ENCODE data around the gene SCYL1.
"Not testable (repeated sequence)": the region's sequence is repeated elsewhere in the genome, so short reads cannot be mapped to it uniquely, and the experiment has no call there.

SCYL1 gene

DNA sequence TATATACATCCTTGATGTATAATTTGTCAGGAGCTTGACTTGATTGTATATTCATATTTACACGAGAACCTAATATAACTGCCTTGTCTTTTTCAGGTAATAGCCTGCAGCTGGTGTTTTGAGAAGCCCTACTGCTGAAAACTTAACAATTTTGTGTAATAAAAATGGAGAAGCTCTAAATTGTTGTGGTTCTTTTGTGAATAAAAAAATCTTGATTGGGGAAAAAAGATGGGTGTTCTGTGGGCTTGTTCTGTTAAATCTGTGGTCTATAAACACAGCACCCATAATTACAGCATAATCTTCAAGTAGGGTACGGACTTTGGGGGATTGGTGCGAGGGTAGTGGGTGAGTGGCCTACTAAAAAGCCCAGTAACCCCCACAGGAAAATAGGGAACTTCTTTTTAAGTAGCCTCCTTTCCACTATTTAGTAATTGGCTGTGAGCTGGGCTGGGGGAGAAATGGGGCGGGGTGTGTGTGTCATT is 18.6 kb upstream of the SCYL1 start:
- no peak for DNase-seq (ENCODE audit: low read depth)

DNA sequence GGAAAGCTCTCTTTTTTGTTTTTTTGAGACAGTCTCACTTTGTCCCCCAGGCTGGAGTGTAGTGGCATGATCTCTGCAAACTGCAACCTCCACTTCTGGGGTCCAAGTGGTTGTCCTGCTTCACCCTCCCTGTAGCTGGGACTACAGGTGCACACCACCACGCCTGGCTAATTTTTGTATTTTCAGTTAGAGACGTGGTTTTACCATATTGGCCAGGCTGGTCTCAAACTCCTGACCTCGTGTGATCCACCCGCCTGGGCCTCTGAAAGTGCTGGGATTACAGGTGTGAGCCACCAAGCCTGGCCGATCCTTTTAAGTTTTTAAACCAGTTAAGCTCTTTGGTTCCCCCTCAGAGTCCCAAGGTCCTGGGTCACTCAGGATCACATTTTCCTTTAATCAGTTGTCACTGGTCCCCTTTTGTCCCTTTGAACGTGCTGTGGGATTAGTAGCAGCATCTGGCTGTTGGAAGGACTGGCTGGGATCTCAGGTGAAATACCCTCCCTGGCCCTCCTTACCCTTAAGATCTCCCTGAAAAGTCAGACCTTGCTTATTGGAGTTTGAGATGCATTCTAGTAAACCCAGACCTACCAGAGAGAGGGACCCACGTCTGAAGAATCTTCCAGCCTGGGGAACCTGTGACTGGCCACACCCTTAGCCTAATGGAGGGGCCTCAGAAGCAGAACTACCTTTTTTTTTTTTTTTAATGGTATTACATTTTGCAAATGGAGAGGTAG is 17.9 kb upstream of the SCYL1 start:
- no peak for DNase-seq (ENCODE audit: low read depth)

DNA sequence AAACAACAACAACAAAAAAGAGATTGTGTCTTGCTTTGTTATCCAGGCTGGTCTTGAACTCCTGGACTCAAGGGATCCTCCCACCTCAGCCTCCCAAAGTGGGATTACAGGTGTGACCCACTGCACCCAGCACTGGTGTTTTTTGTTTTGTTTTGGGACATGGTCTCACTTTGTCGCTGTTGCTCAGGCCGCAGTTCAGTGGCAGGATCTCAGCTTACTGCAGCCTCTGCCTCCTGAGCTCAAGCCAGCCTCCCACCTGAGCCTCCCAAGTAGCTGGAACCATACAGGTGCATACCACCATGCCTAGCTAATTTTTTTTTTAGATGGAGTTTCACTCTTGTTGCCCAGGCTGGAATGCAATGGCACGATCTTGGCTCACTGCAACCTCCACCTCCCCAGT is 12.6 kb upstream of the SCYL1 start:
- not testable (repeated sequence) for DNase-seq (ENCODE audit: low read depth)

DNA sequence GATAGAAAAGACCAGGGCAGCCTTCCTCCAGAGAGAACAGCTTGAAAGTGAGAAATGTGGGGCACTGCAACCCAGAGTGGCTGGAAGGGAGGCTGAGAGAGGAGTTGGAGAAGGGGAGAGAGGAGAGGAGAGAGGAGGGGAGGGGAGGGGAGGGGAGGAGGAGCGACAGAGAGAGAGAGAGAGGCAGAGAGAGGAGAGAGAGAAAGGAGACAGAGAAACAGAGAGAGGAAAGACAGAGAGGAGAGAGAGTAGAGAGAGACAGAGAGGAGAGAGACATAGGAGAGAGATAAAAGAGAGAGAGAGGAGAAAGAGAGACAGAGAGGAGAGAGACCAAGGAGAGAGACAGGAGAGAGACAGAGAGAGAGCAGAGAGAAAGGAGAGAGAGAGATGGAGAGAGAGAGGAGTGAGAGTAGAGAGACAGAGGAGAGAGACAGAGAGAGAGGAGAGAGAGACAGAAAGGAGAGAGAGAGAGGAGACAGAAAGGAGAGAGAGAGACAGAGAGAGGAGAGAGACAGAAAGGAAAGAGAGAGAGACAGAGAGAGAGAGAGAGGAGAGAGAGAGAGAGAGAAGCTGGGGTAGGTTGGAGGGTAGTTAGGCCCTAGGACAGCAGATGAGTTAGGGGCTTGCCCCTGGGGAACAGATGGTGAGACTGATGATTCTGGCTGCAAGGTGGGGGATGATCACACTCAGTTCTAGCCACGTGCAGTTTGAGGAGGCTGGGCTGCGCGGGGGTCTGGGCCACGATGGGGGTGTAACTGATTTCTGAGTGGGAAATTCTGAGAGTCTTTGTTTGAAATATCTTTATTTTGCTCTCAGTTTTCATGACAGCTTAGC is 8.5 kb upstream of the SCYL1 start:
- no peak for DNase-seq (ENCODE audit: low read depth)

DNA sequence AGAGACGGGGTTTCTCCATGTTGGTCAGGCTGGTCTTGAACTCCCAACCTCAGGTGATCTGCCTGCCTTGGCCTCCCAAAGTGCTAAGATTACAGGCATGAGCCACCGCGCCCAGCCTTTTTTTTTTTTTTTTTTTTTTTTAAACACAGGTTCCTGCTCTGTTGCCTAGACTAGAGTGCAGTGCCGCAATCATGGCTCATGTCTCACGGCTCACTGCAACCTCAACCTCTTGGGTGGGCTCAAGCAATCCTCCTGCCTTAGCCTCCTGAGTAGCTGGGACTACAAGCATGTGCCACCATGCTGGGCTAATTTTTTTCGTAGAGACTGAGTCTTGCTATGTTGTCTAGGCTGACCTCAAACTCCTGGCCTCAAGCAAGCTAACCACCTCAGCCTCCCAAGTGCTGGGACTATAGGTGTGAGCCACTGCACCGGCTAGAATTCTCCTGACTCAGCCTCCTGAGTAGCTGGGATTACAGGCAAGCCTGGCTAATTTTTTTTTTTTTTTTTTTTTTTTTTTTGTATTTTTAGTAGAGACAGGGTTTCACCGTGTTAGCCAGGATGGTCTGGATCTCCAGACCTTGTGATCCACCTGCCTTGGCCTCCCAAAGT is 5.8 kb upstream of the SCYL1 start:
- not testable (repeated sequence) for DNase-seq (ENCODE audit: low read depth)

DNA sequence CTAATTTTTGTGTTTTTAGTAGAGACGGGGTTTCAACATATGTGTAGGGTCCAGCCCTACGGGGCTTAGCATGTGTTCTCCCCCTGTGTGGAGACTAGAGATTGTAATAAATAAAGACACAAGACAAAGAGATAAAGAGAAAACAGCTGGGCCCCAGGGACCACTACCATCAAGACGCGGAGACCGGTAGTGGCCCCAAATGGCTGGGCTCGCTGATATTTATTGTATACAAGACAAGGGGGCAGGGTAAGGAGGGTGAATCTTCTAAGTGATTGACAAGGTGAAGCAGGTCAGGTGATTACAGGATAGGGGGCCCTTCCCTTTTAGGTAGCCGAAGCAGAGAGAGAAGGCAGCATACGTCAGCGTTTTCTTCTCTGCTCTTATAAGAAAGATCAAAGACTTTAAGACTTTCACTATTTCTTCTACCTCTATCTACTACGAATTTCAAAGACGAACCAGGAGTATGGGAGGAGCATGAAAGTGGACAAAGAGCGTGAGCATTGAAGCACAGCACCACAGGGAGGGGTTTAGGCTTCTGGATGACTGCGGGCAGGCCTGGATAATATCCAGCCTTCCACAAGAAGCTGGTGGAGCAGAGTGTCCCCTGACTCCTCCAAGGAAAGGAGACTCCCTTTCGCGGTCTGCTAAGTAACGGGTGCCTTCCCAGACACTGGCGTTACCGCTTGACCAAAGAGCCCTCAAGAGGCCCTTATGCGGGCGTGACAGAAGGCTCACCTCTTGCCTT is 2.9 kb upstream of the SCYL1 start:
- DNase-seq (ENCODE audit: low read depth) = not testable (repeated sequence)

DNA sequence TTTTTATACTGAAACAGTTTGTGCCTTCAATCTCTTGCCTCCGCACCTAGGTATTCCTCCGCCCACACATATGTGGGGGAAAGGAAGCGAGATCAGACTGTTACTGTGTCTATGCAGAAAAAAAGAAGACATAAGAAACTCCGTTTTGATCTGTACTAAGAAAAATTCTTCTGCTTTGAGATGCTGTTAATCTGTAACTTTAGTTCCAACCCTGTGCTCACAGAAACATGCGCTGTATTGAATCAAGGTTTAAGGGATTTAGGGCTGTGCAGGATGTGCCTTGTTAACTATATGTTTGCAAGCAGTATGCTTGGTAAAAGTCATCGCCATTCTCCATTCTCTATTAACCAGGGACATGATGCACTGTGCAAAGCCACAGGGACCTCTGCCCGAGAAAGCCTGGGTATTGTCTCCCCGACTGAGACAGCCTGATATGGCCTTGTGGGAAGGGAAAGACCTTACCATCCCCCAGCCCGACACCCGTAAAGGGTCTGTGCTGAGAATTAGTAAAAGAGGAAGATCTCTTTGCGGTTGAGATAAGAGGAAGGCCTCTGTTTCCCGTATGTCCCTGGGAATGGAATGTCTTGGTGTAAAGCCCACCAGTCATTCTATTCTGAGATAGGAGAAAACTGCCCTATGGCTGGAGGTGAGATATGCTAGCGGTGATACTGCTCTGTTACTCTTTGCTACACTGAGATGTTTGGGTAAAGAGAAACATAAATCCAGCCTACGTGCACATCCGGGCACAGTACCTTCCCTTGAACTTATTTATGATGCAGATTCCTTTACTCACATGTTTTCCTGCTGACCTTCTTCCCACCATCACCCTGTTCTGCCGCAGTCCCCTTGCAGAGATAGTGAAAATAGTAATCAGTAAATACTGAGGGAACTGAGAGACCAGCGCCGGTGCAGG is 1.9 kb upstream of the SCYL1 start:
- DNase-seq (ENCODE audit: low read depth) = not testable (repeated sequence)

DNA sequence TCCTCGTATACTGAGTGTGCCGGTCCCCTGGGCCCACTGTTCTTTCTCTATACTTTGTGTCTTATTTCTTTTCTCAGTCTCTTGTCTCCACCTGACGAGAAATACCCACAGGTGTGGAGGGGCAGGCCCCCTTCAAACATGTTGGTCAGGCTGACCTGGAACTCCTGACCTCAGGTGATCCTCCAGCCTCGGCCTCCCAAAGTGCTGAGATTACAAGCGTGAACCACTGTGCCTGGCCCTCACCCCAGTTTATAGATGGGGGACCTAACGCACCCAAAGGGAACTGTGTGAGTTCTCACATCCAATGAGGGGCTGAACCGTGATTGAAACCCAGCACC is 1.3 kb upstream of the SCYL1 start:
- DNase-seq (ENCODE audit: low read depth) = not testable (repeated sequence)

DNA sequence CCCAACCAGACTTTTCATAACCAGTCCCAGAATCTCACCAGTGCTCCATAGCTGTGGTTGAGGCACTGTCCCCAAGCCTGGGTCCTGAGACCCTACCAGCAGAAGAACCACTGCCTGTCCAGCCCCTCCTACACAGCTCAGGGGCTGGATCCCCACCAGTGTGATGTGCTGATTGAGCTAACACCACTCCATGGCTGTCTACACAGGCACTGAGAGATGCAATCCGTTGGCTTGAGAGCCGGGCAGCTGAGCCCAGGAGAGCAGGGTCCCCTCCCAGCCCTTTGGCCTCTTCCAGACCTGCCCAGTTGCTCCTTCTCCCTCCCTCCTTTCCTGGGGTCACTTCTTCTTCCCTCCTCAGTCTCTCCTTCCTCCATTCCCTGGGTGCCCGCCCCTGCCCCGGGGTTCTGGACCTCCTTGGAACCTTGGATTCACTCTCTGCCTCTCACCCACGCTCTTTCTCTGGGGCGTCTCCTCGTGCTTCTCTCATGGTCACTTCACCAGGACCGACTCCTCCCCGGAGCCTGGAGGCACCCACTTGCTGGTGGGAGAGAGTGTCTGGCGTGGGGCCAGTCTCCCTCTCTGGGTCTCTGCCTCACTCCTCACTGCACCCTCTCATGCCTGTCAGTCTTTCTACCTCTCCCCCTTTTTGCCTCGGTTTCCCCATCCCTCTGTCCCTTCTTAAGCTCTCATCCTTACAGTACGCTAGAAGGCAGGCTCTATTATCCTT is 706 bp upstream of the SCYL1 start:
- DNase-seq (ENCODE audit: low read depth) = no peak

DNA sequence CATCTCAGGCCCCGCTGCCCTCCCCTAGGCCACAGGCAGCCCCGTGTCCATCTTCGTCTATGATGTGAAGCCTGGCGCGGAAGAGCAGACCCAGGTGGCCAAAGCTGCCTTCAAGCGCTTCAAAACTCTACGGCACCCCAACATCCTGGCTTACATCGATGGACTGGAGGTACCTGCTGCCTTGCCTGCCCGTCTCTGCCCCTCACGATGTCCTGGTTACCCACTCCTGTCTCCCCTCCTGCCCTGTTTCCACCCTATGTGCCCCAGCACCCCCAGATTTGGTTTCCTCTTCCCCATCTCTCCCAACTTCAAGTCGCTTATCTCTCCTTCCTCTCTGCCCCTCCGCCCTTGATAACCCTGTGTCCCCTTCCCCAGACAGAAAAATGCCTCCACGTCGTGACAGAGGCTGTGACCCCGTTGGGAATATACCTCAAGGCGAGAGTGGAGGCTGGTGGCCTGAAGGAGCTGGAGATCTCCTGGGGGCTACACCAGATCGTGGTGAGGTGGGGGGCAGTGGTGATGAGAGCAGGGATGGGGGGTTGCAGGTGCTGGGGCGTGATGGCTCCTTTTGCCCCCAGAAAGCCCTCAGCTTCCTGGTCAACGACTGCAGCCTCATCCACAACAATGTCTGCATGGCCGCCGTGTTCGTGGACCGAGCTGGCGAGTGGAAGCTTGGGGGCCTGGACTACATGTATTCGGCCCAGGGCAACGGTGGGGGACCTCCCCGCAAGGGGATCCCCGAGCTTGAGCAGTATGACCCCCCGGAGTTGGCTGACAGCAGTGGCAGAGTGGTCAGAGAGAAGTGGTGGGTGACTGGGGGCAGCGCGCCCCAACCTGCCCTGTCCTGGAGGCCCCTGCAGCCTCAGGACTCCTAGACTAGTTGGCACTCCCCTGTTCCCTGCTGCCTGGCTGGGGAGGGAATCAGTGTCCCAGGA is 930 bp downstream of the SCYL1 start:
- no peak for DNase-seq (ENCODE audit: low read depth)

DNA sequence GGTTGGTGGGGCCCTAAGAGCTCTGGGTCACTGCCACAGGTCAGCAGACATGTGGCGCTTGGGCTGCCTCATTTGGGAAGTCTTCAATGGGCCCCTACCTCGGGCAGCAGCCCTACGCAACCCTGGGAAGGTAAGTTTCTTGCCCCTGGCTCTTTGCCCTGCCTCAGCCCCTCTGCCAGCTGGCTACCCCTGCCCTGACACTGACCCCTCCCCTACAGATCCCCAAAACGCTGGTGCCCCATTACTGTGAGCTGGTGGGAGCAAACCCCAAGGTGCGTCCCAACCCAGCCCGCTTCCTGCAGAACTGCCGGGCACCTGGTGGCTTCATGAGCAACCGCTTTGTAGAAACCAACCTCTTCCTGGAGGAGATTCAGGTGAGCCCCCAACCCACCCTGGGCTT is 1.9 kb downstream of the SCYL1 start:
- no peak for DNase-seq (ENCODE audit: low read depth)

DNA sequence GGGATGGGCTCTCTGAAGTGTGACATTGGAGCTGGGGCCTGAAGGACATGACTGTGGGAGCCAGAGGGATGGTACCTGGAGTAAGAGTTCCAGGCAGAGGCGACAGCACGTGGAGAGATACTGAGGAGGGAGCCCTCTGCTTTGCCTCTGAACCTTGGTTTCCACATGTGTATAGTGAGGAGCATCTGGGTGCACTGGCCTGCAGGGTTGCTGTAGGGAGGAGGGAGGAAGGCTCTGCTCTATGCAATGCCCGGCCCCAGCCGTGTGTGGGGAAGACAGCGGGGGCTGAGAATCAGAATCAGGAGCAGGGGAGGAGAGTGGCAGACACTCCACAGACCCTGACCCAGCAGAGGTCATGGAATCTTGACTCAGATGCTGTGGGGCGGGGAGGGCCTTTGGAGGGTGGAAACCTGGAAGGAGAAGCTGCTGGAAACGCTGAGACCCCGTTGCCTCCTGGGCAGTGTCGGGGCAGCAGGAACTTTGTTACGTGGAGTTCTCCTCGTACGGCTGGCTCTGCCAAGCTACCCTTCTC is 4.0 kb downstream of the SCYL1 start:
- no peak for DNase-seq (ENCODE audit: low read depth)

DNA sequence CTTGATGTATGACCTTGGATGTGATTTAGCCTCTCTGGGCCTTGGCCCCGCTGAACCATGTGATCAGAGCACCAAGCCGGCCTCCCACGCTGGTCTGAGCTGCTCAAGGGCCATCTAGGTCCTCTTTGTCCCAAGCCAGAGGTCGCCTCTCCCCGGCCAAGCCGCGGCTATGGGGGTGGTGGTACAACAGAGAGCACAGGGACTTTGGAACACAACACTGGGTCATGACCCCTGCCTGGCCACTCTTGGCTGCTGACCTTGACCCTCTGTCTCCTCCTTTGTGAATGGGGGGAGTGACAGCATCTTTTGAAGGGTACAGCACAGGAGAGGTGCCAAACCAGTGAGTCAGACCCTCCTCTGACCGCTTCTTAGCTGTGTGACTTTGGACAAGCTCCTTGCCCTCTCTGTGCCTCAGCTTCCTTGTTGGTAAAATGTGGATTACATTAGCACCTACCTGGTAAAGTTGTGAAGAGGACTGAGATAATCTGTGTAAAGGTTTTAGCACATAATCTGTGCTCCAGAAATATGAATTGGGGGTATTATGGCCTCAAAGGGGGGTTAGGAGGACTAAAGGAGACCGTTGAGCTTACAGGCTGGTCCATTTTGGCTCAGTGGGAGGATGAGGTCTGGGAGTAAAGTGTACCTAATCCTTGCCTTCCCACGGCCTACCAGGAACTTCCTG is 4.7 kb downstream of the SCYL1 start:
- no peak for DNase-seq (ENCODE audit: low read depth)

DNA sequence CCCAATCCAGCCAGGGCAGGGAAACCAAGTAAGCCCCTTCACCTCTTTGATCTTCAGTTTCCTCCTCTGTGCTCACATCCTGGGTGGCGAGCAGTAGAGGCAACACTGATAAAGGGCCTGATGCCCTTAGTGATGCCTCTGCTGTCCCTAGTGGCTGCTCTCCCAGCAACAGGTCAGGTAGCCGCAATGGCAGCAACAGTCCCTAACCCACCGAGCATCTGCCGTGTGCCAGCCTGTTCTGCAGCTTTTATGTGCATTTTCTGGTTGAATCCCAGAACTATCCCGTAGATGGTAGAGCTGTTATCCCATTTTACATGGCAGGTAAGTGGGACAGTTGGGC is 5.2 kb downstream of the SCYL1 start:
- no peak for DNase-seq (ENCODE audit: low read depth)

DNA sequence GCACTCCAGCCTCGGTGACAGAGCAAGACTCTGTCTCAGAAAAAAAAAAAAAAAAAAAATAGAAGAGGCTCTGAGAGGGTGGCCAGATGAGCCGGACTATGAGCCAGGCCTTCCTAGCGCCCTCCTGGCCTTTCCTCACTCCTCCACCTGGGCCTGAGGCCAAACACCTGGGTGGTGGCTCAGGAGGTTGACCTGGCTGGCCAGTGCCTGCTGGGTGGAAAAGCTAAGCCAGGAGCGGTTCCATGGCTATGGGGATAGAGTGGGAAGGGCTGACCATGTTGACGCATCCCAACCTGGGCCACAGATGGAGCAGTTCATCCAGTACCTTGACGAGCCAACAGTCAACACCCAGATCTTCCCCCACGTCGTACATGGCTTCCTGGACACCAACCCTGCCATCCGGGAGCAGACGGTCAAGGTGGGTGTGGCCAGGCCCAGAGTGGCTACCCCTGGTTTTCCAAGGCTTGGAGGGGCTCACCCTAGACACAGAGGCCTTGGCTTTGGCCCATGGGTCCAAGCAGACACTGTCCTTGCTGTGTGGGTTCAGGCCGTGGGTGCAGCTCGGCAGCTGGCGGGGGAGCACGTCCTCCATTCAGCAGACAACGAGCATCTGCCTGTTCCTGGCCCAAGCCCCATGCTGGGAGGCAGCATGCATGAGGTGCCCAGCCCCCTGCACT is 7.6 kb downstream of the SCYL1 start:
- DNase-seq (ENCODE audit: low read depth) = no peak

DNA sequence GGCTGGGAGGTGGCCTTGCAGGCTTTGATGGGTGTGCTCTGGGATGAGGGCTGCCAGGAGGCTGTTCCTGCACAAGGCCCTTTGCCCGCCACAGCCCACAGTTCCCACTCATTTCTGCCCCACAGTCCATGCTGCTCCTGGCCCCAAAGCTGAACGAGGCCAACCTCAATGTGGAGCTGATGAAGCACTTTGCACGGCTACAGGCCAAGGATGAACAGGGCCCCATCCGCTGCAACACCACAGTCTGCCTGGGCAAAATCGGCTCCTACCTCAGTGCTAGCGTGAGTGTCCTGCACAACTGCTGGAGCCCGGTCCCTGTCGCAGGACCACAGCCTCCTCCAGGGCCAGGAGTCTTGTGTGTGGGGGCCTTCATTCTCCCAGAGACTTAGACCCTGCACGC is 10.2 kb downstream of the SCYL1 start:
- DNase-seq (ENCODE audit: low read depth) = no peak

DNA sequence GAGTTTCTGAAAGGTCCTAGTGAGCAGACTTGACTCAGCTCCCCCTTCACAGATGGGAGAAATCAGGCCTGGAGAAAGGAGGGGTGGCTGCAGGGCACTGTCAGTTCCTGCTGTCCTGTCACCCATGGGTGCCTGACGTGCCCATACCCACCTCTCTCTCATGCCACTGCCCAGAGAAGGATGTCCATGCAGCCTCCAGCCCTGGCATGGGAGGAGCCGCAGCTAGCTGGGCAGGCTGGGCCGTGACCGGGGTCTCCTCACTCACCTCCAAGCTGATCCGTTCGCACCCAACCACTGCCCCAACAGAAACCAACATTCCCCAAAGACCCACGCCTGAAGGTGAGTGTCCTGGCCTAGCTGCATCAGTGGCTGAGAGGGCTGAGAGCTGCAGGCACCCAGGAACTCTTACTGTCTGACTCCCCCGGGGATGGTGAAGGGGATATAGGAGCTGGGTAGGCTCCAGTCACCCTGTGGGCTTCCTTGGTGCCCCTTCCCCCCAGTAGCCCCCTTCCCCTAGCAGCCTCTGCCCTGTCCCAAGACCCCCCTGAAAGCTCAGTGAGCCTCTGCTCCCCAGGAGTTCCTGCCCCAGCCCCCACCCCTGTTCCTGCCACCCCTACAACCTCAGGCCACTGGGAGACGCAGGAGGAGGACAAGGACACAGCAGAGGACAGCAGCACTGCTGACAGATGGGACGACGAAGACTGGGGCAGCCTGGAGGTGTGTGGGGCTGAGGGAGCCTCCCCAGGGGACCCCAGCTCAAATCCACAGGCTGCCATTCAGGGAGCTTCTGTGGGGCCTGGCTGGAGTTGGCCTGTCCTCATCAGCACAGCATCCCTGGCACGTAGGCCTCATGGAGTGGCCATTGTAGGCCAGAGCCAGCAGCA is 11.8 kb downstream of the SCYL1 start:
- DNase-seq (ENCODE audit: low read depth) = no peak
